ENCODE results near the gene SLC30A7. TPM values are rescaled to one million over a fixed set of nuclear protein-coding genes. Genes with fewer than 3 reads are reported as not detected.

The SLC30A7 gene
- polyA plus RNA-seq, 1 of the 3 experiments (the other 2 are of a cell fraction), result 4.0 TPM

DNA sequence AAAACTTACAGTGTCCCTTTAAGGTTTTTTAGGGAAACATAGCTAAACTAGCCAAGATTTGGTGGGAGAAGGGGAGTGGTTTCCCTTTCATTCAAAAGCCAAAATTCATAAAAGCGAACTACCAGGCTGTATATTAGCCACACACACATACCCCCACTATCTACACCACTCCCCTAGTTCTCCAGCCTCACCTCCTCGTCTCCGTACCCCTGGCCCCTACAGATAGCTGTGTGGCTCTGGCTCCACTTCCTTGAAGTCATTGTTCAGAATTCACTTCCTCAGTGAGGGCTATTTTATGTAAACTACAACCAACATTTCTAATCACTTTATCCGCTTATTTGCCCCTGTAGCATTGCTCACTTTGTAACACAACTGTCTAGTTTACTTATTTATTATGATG is 135.0 kb downstream of the SLC30A7 start:
- Histone ChIP-seq H3K9me2 (no peaks in the 10 kb centered on the region), H2AFZ (ENCODE audit: low read depth) (no peak overlapping the region), H3K4me3 (ENCODE audit: low read depth in 2 of 2, low read length in 1 of 2) (no peak overlapping the region), H3K79me2 (ENCODE audit: insufficient read depth) (peaks cover 14% of the 10 kb centered on the region), H3K9me3 (0 out of 2 replicates have a peak, but pooled peaks cover 3% of the 10 kb centered on the region), H3K4me2 (no peak overlapping the region), H3K27ac (ENCODE audit: low read depth in 2 of 2, low read length in 1 of 2) (no peak overlapping the region), H4K20me1 (ENCODE audit: insufficient read depth) (no peaks in the 10 kb centered on the region), H3K27me3 (ENCODE audit: insufficient read depth) (no peaks in the 10 kb centered on the region), H3K36me3 (replicated peaks in 1 of 2; ENCODE audit: control insufficient read depth in 1 of 2, insufficient read depth in 2 of 2, low read length in 1 of 2) (peaks cover 0 to 10% of the 10 kb centered on the region in 2 experiments), H3F3A (replicated peaks; ENCODE audit: insufficient read depth) (no peaks in the 10 kb centered on the region), H3K9ac (no peak overlapping the region), H3K4me1 (ENCODE audit: control insufficient read depth in 1 of 2, insufficient read depth in 2 of 2, low read depth in 1 of 2, low read length in 1 of 2) (peaks cover 0 to 4% of the 10 kb centered on the region in 2 experiments; a peak in 2 of 4 replicates)
- ChIA-PET CTCF (interaction anchor here (1.3 to 1.6 kb wide), 2 partner anchors 208 kb away, joined by 4 to 5 read pairs; no protein-coding TSS in a partner anchor), POLR2A (no interaction called here)
- no peak for DNase-seq
- WGBS (ENCODE audit: low lambda C conversion rate), result 99% methylated on average over 4 of the region's 4 CpGs
- TF ChIP-seq, protein P1, sequence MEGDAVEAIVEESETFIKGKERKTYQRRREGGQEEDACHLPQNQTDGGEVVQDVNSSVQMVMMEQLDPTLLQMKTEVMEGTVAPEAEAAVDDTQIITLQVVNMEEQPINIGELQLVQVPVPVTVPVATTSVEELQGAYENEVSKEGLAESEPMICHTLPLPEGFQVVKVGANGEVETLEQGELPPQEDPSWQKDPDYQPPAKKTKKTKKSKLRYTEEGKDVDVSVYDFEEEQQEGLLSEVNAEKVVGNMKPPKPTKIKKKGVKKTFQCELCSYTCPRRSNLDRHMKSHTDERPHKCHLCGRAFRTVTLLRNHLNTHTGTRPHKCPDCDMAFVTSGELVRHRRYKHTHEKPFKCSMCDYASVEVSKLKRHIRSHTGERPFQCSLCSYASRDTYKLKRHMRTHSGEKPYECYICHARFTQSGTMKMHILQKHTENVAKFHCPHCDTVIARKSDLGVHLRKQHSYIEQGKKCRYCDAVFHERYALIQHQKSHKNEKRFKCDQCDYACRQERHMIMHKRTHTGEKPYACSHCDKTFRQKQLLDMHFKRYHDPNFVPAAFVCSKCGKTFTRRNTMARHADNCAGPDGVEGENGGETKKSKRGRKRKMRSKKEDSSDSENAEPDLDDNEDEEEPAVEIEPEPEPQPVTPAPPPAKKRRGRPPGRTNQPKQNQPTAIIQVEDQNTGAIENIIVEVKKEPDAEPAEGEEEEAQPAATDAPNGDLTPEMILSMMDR (IDR thresholded peaks at IDR 0.05), result no peak
- TF ChIP-seq TAF1 (IDR thresholded peaks at IDR 0.05; ENCODE audit: borderline replicate concordance, low read depth, low read length) (no peak), FOXM1 (IDR thresholded peaks at IDR 0.05; ENCODE audit: low read depth) (no peak), ELF1 (IDR thresholded peaks at IDR 0.05) (no peak), FOXJ3 (CRISPR knock-in tag; IDR thresholded peaks at IDR 0.05) (no peak), YY1 (IDR thresholded peaks at IDR 0.05; ENCODE audit: low read depth) (no peak), EZH2phosphoT487 (IDR thresholded peaks at IDR 0.05; ENCODE audit: borderline replicate concordance, low read depth) (no peak), RAD21 (IDR thresholded peaks at IDR 0.05; ENCODE audit: low read length) (no peak), NFIC (IDR thresholded peaks at IDR 0.05; ENCODE audit: borderline replicate concordance) (no peak)
- TF ChIP-seq, protein P2, sequence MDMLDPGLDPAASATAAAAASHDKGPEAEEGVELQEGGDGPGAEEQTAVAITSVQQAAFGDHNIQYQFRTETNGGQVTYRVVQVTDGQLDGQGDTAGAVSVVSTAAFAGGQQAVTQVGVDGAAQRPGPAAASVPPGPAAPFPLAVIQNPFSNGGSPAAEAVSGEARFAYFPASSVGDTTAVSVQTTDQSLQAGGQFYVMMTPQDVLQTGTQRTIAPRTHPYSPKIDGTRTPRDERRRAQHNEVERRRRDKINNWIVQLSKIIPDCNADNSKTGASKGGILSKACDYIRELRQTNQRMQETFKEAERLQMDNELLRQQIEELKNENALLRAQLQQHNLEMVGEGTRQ (IDR thresholded peaks at IDR 0.05; ENCODE audit: borderline replicate concordance, low read depth, low read length), result no peak

Other genes with a start within 250 kb of the SLC30A7 start
- 5.0 and 7.2 TPM in 2 replicates for gene VCAM1, start 176.3 kb upstream of the SLC30A7 start, polyA plus RNA-seq (2012; rRNA removed)
- gene EXTL2, start 1.2 kb upstream of the SLC30A7 start, polyA plus RNA-seq (2012; rRNA removed), result 20.3 and 32.5 TPM in 2 replicates
- 36.6 and 50.2 TPM in 2 replicates for gene DPH5, start 129.7 kb downstream of the SLC30A7 start, polyA plus RNA-seq (2012; rRNA removed)